Measurements from ENCODE around the gene RADIL. TPM values are rescaled to one million over a fixed set of nuclear protein-coding genes. Genes with fewer than 3 reads are reported as not detected.

The RADIL gene
- total RNA-seq, 1 experiment from 2014 or later = not detected

DNA sequence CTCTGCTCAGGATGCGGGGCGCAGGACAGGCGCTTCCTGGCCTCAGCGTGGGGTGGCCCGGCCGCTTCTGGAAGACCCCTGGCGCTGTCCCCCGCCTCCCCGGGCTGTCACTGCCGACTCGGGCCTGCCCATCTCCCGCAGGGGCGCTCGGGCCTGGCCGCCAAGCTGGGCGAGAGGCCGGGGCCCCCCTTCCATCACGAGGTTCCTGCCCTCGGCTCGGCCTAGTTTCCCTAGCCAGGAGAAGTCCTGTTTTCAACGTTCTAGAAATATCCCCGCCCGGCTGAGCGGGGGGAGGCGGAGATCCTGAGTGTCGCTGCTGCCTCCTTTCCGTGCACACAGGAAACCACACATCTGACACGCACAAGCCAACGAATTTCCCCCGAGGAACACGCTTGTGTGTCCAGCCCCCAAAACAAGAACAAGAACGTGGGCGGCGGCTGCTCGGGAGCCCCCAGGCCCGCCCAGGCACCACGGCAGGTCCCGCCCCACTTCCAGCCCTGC lies 74.4 kb downstream of the RADIL start:
- POLR2A ChIA-PET = no interaction called here
- H3K4me1 Mint-ChIP-seq (ENCODE audit: insufficient read depth, unreplicated experiment) = no peaks in the 10 kb centered on the region
- TF ChIP-seq, protein P1, sequence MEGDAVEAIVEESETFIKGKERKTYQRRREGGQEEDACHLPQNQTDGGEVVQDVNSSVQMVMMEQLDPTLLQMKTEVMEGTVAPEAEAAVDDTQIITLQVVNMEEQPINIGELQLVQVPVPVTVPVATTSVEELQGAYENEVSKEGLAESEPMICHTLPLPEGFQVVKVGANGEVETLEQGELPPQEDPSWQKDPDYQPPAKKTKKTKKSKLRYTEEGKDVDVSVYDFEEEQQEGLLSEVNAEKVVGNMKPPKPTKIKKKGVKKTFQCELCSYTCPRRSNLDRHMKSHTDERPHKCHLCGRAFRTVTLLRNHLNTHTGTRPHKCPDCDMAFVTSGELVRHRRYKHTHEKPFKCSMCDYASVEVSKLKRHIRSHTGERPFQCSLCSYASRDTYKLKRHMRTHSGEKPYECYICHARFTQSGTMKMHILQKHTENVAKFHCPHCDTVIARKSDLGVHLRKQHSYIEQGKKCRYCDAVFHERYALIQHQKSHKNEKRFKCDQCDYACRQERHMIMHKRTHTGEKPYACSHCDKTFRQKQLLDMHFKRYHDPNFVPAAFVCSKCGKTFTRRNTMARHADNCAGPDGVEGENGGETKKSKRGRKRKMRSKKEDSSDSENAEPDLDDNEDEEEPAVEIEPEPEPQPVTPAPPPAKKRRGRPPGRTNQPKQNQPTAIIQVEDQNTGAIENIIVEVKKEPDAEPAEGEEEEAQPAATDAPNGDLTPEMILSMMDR (IDR thresholded peaks at IDR 0.05; ENCODE audit: unreplicated experiment) = no peak
- H3K36me3 Mint-ChIP-seq (ENCODE audit: insufficient read depth, unreplicated experiment) = no peaks in the 10 kb centered on the region
- peaks cover 27% of the 10 kb centered on the region for H3K27me3 Mint-ChIP-seq (ENCODE audit: insufficient read depth, unreplicated experiment)
- CTCF ChIA-PET = no interaction called here
- no peak overlapping the region for H3K4me3 Mint-ChIP-seq (ENCODE audit: unreplicated experiment)
- BruUV-seq (replicated peaks) = no TSS peak
- intact Hi-C loops (cut with micrococcal nuclease) = no loop called here
- no peak for DNase-seq (ENCODE audit: unreplicated experiment)
- H3K27ac Mint-ChIP-seq (ENCODE audit: low read depth, unreplicated experiment) = no peak overlapping the region
- peaks cover 10% of the 10 kb centered on the region for H3K9me3 Mint-ChIP-seq (ENCODE audit: unreplicated experiment)

DNA sequence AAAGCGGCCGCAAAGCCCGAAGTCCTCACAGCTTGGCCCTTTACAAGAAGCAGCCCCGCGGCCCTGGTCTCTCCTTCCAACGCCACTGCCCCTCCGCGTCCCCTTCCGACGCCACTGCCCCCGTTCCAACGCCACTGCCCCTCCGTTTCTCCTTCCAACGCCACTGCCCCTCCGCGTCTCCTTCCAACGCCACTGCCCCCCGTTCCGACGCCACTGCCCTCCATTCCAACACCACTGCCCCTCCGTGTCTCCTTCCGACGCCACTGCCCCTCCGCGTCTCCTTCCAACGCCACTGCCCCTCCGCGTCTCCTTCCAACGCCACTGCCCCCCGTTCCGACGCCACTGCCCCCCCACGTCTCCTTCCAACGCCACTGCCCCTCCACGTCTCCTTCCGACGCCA lies 75.0 kb downstream of the RADIL start:
- BruUV-seq (replicated peaks) = no TSS peak
- no peaks in the 10 kb centered on the region for H3K4me1 Mint-ChIP-seq (ENCODE audit: insufficient read depth, unreplicated experiment)
- intact Hi-C loops (cut with micrococcal nuclease) = no loop called here
- no peak overlapping the region for H3K27ac Mint-ChIP-seq (ENCODE audit: low read depth, unreplicated experiment)
- H3K9me3 Mint-ChIP-seq (ENCODE audit: unreplicated experiment) = peaks cover 10% of the 10 kb centered on the region
- DNase-seq (ENCODE audit: unreplicated experiment) = no peak
- H3K4me3 Mint-ChIP-seq (ENCODE audit: unreplicated experiment) = no peak overlapping the region
- POLR2A ChIA-PET = interaction anchor here (0.6 kb wide), 1 partner anchor 332 kb away, joined by 4 read pairs; no protein-coding TSS in a partner anchor
- H3K27me3 Mint-ChIP-seq (ENCODE audit: insufficient read depth, unreplicated experiment) = peaks cover 27% of the 10 kb centered on the region
- H3K36me3 Mint-ChIP-seq (ENCODE audit: insufficient read depth, unreplicated experiment) = no peaks in the 10 kb centered on the region
- TF ChIP-seq, protein P1 (IDR thresholded peaks at IDR 0.05; ENCODE audit: unreplicated experiment) = no peak
- CTCF ChIA-PET = no interaction called here

DNA sequence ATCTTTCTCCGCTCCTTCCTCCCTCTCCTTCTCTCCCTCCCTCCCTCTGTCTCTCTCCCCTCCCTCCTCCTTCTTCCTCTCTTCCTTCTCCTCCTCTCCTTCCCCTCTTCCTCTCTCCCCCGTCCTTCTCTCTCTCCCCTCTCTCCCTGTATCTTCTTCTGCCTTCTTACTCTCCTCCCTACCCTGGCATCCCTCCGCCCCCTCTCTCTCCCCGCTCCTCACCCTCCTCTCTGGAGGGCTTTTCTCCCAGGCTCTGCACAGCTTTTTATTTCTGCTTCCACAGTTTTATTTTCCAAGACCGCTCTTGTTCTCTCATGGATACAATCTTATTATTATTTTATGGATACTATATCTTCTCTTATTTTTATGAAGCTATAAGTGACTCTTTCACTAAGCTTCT lies 75.5 kb downstream of the RADIL start:
- BruUV-seq (replicated peaks) = no TSS peak
- H3K36me3 Mint-ChIP-seq (ENCODE audit: insufficient read depth, unreplicated experiment) = no peaks in the 10 kb centered on the region
- H3K4me3 Mint-ChIP-seq (ENCODE audit: unreplicated experiment) = no peak overlapping the region
- peaks cover 27% of the 10 kb centered on the region for H3K27me3 Mint-ChIP-seq (ENCODE audit: insufficient read depth, unreplicated experiment)
- TF ChIP-seq, protein P1 (IDR thresholded peaks at IDR 0.05; ENCODE audit: unreplicated experiment) = no peak
- POLR2A ChIA-PET = interaction anchor here (0.6 kb wide), 1 partner anchor 333 kb away, joined by 4 read pairs; no protein-coding TSS in a partner anchor
- peaks cover 7% of the 10 kb centered on the region for H3K9me3 Mint-ChIP-seq (ENCODE audit: unreplicated experiment)
- DNase-seq (ENCODE audit: unreplicated experiment) = no peak
- no peaks in the 10 kb centered on the region for H3K4me1 Mint-ChIP-seq (ENCODE audit: insufficient read depth, unreplicated experiment)
- intact Hi-C loops (cut with micrococcal nuclease) = no loop called here
- CTCF ChIA-PET = no interaction called here
- no peak overlapping the region for H3K27ac Mint-ChIP-seq (ENCODE audit: low read depth, unreplicated experiment)

DNA sequence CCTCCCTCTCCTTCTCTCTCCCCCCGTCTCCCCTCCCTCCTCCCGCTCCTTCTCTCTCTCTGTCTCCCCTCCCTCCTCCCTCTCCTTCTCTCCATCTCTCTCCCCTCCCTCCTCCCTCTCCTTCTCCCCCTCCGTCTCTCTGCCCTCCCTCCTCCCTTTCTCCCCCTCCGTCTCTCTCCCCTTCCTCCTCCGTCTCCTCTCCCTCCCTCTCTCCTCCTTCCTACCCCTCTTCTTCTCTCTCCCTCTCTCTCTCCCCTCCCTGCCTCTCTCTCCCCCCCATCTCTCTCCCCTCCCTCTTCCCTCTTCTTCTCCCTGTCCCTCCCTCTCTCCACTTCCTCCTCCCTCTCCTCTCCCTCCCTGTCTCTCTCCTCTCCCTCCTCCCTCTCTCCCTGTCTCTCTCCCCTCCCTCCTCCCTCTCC lies 75.9 kb downstream of the RADIL start:
- BruUV-seq (replicated peaks) = no TSS peak
- H3K4me3 Mint-ChIP-seq (ENCODE audit: unreplicated experiment) = no peak overlapping the region
- ChIA-PET POLR2A (no interaction called here), CTCF (no interaction called here)
- H3K27ac Mint-ChIP-seq (ENCODE audit: low read depth, unreplicated experiment) = no peak overlapping the region
- intact Hi-C loops (cut with micrococcal nuclease) = no loop called here
- DNase-seq (ENCODE audit: unreplicated experiment) = no peak
- peaks cover 3% of the 10 kb centered on the region for H3K9me3 Mint-ChIP-seq (ENCODE audit: unreplicated experiment)
- TF ChIP-seq, protein P1 (IDR thresholded peaks at IDR 0.05; ENCODE audit: unreplicated experiment) = no peak
- no peaks in the 10 kb centered on the region for H3K36me3 Mint-ChIP-seq (ENCODE audit: insufficient read depth, unreplicated experiment)
- H3K27me3 Mint-ChIP-seq (ENCODE audit: insufficient read depth, unreplicated experiment) = peaks cover 27% of the 10 kb centered on the region
- no peaks in the 10 kb centered on the region for H3K4me1 Mint-ChIP-seq (ENCODE audit: insufficient read depth, unreplicated experiment)

Measured in MCF 10A (cell line).